Nephron progenitor cell (in vitro differentiated cells): ENCODE results near the gene MPV17.
"Not testable (repeated sequence)": the region's sequence is repeated elsewhere in the genome, so short reads cannot be mapped to it uniquely, and the experiment has no call there.

Source experiments
- DNase-seq: peaks from one replicate; pipeline ENCODE4 v3.0.0; 2021
- H3K27ac Mint-ChIP-seq: 2 replicates; pipeline ENCODE4 v1.8.0; 2021; ENCODE audit warnings: mild to moderate bottlenecking, moderate library complexity, mixed read lengths
- H3K27me3 Mint-ChIP-seq: 2 replicates; pipeline ENCODE4 v1.8.0; 2021; ENCODE audit warnings: mild to moderate bottlenecking, low read depth, mixed read lengths; ENCODE audit not compliant: poor library complexity
- H3K36me3 Mint-ChIP-seq: 2 replicates; pipeline ENCODE4 v1.8.0; 2021; ENCODE audit warnings: low read depth, mixed read lengths
- H3K4me1 Mint-ChIP-seq: 2 replicates; pipeline ENCODE4 v1.8.0; 2021; ENCODE audit warnings: mixed read lengths
- H3K4me3 Mint-ChIP-seq: 2 replicates; pipeline ENCODE4 v1.8.0; 2021; ENCODE audit warnings: mild to moderate bottlenecking, moderate library complexity, mixed read lengths
- H3K9me3 Mint-ChIP-seq: 2 replicates; pipeline ENCODE4 v1.8.0; 2021; ENCODE audit warnings: mild to moderate bottlenecking, moderate library complexity, mixed read lengths
- TF ChIP-seq, protein P1 (sequence below): fragments of 200-600 bp; sonication (generic); IDR thresholded peaks from 2 replicates; pipeline ENCODE4 v1.5.0; 2021; ENCODE audit warnings: antibody characterized with exemption

The MPV17 gene

DNA sequence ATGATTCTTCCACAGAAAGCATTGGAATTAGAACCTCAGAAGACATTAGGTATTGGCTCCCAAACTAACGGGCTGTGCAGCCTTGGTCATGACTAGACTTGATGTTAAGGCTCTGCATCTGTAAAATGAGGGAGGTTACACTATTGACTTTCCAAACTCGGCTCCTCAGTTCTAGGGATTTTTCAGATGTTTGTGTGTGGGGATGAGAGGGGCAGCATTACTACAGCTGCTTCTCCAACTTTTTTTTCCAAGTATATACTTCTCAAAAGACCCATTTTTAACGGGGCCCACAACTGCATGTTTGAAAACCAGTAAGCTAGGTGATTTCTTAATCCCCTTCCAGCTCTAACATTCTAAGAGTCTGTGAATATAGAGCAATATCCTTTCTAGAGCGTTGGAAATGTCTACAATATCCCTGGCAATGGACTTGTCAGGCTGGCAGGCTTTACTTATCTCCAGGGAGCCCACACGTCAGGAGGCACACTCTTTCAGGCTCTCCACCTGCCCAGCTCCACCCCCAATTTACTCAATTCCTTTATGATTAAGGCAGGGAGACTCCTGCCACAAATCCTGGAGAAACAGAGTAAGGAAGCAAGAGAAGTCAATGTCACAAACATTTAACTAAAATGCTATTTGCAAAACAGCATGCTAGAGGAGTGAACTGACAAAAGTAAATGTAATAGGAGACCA lies 844 bp upstream of the MPV17 start:
- Mint-ChIP-seq H3K36me3 (peaks cover 37% of the 10 kb centered on the region), H3K4me3 (peak overlapping the region; percentile 100), H3K4me1 (peaks cover 33% of the 10 kb centered on the region), H3K27ac (peak overlapping the region; percentile 98), H3K9me3 (no peaks in the 10 kb centered on the region), H3K27me3 (peaks cover 3% of the 10 kb centered on the region)
- TF ChIP-seq, protein P1, sequence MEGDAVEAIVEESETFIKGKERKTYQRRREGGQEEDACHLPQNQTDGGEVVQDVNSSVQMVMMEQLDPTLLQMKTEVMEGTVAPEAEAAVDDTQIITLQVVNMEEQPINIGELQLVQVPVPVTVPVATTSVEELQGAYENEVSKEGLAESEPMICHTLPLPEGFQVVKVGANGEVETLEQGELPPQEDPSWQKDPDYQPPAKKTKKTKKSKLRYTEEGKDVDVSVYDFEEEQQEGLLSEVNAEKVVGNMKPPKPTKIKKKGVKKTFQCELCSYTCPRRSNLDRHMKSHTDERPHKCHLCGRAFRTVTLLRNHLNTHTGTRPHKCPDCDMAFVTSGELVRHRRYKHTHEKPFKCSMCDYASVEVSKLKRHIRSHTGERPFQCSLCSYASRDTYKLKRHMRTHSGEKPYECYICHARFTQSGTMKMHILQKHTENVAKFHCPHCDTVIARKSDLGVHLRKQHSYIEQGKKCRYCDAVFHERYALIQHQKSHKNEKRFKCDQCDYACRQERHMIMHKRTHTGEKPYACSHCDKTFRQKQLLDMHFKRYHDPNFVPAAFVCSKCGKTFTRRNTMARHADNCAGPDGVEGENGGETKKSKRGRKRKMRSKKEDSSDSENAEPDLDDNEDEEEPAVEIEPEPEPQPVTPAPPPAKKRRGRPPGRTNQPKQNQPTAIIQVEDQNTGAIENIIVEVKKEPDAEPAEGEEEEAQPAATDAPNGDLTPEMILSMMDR, result no peak
- no peak for DNase-seq

DNA sequence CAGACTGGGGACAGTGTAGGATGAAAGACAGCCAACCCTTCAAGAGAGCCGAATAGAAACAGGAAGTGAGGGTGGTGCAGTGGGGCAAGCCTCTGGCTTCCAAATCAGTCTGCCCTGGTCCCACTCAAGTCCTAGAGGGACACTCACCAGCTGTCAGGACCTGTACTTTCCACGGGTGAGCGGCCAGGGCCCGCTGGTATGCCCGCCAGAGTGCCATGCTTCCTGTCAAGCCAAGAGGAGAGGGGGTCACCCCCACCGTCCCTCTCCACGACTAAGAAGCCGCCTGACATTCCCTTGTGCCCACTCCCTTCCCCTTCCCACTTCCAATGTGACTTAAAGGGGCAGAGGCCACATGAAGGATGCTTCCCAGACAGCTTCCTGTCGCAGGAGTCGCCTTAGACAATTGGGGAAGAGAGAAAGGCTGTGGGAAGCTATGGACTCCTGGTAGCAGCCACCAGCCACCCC lies 564 bp downstream of the MPV17 start:
- TF ChIP-seq, protein P1, result no peak
- Mint-ChIP-seq H3K36me3 (peaks cover 26% of the 10 kb centered on the region), H3K27ac (no peak overlapping the region), H3K9me3 (no peaks in the 10 kb centered on the region), H3K4me3 (peak overlapping the region; percentile 100), H3K27me3 (peaks cover 3% of the 10 kb centered on the region), H3K4me1 (peaks cover 33% of the 10 kb centered on the region)
- peak; percentile 29 for DNase-seq

DNA sequence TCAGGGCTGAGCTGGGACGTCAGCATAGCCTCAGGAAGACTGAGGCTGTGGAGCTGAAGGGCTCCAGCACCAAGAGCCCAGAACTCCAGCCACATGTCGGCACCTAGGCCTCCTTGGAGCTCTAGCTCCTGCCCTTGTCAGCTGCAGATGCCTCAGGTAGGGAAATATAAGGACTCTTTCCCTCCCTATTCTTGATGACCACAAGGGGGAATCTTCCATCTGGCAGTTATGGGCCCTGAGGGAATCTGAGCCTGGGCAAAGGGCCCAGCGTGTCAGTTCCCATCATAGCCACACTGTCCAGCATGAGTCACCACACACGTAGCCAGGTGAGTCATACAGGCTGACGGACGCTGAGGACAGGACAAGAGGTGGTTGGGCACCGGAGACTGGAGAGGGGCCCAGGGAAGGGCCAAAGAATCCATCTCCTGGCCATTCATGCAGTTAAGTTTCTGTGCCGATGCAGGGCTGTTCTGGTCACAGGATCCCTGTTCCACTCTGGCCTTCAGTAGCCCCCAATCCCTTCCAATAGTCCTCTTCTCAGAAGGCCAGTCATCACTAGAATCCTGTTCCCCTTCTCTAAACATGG lies 1.8 kb downstream of the MPV17 start:
- H3K36me3 Mint-ChIP-seq, result peaks cover 13% of the 10 kb centered on the region
- H3K27ac Mint-ChIP-seq, result no peak overlapping the region
- H3K4me3 Mint-ChIP-seq, result peak overlapping the region; percentile 100
- TF ChIP-seq, protein P1, result peak; percentile 23
- no peak for DNase-seq
- H3K9me3 Mint-ChIP-seq, result no peaks in the 10 kb centered on the region
- H3K4me1 Mint-ChIP-seq, result peaks cover 24% of the 10 kb centered on the region
- H3K27me3 Mint-ChIP-seq, result peaks cover 3% of the 10 kb centered on the region

DNA sequence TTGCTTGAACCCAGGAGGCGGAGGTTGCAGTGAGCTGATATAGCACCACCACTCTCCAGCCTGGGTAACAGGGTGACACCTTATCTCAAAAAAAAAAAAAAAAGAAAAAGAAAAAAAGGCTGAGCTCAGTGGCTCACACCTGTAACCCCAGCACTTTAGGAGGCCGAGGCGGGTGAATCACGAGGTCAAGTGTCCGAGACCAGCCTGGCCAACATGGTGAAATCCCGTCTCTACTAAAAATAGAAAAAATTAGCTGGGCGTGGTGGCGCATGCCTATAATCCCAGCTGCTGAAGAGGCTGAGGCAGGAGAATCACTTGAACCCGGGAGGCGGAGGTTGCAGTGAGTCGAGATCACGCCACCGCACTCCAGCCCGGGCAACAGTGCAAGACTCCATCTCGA lies 3.1 kb downstream of the MPV17 start:
- H3K4me3 Mint-ChIP-seq, H3K27ac Mint-ChIP-seq, DNase-seq, H3K36me3 Mint-ChIP-seq, H3K9me3 Mint-ChIP-seq, H3K27me3 Mint-ChIP-seq: not testable (repeated sequence)
- H3K4me1 Mint-ChIP-seq, result peaks cover 24% of the 10 kb centered on the region

DNA sequence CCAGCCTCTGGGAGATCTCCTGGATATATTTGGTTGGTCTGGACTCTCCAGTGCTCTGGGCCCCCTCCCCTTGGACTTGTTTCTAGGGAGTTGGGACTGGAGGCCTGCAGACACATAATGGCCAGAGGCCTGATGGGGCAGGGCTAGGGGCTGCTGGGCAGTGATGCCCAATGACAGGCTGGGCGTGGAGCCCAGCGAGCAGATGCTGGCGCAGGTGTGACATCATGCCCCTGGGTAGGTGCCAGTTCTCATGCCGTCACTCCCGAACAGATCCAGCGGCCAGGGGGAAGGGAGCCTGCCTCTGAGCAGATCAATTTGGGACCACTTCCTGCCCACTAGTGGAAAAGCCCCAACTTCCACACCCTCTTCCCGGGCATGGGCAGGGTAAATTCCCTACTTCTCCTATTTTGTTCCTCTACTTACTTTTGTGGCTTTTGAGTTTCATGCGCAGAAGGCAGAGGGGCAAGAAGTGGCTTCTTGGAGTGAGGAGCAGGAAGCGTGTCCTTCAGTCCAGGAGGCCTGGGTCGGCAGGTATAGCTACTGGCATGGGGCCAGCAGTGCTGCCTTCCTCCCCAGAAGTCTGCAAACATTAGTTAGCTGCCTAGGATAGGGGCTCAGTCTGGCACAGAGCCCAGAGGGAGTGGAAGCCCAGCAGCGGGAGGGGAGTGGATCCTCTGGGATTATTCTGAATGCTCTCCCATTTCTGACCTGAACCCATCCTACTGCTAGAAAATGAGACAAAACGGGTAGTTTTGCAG lies 6.1 kb downstream of the MPV17 start:
- H3K9me3 Mint-ChIP-seq, result no peaks in the 10 kb centered on the region
- H3K4me3 Mint-ChIP-seq, result no peak overlapping the region
- peaks cover 5% of the 10 kb centered on the region for H3K36me3 Mint-ChIP-seq
- peaks cover 11% of the 10 kb centered on the region for H3K27me3 Mint-ChIP-seq
- no peak for DNase-seq
- TF ChIP-seq, protein P1, result no peak
- H3K4me1 Mint-ChIP-seq, result peaks cover 9% of the 10 kb centered on the region
- H3K27ac Mint-ChIP-seq, result no peak overlapping the region

DNA sequence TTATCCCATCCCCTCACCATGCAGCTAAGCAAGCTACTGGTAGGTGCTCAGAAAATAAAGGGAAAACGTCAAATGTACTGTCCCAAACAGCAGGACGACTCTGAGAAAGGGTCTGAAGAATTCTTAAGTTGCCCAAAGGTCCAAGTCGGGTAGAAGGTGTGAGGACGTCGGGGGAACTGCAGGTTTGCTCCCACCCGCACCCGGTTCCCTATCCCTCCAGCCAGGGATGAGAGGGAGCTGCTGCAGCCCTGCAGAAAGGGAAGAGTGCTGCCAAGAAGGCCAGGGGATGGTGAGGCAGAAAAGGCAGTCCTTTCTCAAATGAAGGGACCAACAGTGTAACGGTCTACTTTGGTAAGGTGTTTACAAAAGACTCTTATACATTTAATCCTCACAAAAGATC lies 7.8 kb downstream of the MPV17 start:
- H3K27ac Mint-ChIP-seq, result no peak overlapping the region
- H3K36me3 Mint-ChIP-seq, result peaks cover 11% of the 10 kb centered on the region
- H3K4me3 Mint-ChIP-seq, result no peak overlapping the region
- TF ChIP-seq, protein P1, result no peak
- peaks cover 19% of the 10 kb centered on the region for H3K27me3 Mint-ChIP-seq
- no peaks in the 10 kb centered on the region for H3K4me1 Mint-ChIP-seq
- no peaks in the 10 kb centered on the region for H3K9me3 Mint-ChIP-seq
- DNase-seq, result no peak
